GM18517 (cell line): ENCODE measurements around the gene YY1.
"Not testable (repeated sequence)": the region's sequence is repeated elsewhere in the genome, so short reads cannot be mapped to it uniquely, and the experiment has no call there.

Experiments used
- ATAC-seq: cut with Tn5 transposase; IDR thresholded peaks from one replicate; pipeline ENCODE4 v1.9.1; 2021; ENCODE audit warnings: mild to moderate bottlenecking, moderate library complexity; ENCODE audit not compliant: unreplicated experiment

The YY1 gene

GRCh38 chr14:100312110-100312876 lies 73.3 kb downstream of the YY1 start:
- not testable (repeated sequence) for ATAC-seq

- ATAC-seq = no peak
Measured at GRCh38 chr14:100312877-100313400, 74.0 kb downstream of the YY1 start.

- no peak for ATAC-seq
Measured at GRCh38 chr14:100313464-100314230, 74.7 kb downstream of the YY1 start.

GRCh38 chr14:100314724-100315123 lies 75.8 kb downstream of the YY1 start:
- ATAC-seq = no peak

GRCh38 chr14:100317389-100317788 lies 78.4 kb downstream of the YY1 start:
- no peak for ATAC-seq

DNA sequence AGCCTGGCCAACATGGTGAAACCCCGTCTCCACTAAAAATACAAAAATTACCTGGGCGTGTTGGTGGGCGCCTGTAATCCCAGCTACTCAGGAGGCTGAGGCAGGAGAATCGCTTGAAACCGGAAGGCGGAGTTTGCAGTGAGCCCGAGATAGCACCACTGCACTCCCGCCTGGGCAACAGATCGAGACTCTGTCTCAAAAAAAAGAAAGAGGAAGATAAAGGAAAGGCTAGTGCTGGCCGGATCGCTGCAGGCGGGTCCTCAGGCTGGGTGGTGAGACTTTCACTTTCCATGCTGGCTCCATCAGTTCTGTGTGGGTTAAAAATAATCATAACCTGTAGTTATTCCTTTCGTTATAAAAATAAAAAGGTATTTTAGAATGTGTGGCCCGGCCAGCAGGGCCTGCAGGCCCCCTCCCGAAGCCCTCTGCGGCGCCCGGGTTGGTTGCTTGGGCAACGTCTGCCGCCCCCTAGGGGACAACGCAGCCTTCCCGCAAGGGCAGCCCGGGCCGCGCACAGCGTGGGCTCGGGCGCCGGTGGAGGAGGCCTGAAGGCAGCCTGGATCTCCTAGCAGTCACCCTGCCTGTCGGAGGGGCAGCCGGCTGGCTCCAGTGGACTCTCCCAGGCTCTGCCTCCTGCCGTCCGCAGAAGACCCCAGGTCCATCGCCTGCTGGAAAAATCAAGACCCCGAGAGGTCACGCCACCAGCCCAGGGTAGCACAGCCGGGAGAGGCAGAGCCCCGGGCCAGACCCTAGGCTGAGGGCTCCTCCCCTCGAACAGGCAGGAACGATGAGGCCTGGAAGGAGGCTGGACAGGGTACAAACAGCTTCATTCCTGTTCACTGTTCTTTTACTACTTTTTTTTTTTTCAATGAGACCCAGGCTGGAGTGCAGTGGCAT lies 79.2 kb downstream of the YY1 start:
- peak; percentile 82 for ATAC-seq

DNA sequence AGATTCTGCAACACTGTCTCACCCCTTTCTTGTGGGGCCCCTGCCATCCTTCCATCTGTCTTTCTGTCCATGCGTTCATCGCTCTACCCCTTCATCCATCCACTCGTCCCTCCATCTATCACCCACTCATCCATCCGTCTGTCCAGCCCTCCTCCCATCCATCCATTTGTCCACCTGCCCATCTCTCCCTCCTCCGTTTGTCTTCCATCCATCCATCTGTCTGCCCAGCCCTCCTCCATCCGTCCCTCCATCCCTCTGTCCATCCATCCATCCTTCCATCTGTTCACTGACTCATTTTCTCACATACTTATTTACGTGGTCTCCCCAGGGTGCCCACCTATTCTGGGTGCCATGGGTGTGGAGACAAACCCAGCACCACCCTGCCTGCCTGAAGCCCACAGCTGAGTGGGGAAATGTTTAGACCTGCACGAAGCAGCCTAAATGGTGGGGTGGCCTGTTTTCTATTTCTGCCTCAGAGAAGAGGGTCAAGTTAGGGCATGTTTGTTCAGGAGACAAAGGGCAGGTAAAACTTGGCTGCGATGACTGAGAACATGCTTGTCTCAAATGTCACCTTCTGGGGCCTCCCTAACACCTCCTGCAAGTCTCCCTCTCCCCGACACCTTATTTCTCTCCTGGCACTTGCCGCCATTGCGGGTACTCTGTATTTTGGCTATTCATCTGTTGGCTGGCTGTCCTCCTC lies 81.4 kb downstream of the YY1 start:
- ATAC-seq = no peak

- no peak for ATAC-seq
Measured at GRCh38 chr14:100321473-100322137, 82.7 kb downstream of the YY1 start.

DNA sequence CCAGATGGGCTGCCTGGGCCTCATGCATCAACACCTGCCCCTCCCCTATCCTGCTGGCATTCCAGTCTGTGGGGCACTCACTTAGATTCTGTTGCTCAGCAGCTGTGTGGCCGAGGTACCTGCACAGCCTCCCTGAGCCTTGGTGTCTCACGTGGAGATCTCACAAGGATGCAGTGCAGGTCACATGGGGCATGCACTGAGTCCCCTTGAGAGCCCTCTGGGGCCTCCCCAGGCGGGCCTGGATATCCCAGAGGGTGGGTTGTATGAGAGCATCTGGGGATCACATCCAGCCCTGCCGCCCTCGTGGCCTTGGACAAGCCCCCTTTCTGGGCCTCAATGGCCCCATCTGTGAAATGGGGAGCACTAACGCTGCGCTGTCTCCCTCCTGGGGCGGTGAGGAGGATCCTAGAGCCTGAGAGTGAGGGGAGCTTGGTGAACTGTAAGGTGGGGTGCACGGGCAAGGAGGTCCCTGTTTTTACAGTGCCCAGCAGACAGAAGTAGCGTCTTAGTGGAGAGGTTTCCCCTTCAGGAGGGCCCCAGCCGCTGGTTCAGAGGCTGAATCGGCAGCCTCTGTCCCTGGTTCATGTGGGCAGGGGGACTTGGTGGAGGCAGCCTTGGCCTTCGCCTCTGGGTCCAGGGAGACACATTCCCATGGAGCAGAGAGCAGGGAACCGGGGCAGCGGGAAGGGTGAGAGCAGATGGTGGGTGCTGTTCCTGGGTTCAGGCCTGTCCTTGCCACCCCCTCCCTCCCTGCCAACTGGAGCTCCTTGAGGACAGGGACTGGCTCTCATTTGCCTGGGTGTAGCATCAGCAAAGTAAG lies 83.4 kb downstream of the YY1 start:
- ATAC-seq = no peak

DNA sequence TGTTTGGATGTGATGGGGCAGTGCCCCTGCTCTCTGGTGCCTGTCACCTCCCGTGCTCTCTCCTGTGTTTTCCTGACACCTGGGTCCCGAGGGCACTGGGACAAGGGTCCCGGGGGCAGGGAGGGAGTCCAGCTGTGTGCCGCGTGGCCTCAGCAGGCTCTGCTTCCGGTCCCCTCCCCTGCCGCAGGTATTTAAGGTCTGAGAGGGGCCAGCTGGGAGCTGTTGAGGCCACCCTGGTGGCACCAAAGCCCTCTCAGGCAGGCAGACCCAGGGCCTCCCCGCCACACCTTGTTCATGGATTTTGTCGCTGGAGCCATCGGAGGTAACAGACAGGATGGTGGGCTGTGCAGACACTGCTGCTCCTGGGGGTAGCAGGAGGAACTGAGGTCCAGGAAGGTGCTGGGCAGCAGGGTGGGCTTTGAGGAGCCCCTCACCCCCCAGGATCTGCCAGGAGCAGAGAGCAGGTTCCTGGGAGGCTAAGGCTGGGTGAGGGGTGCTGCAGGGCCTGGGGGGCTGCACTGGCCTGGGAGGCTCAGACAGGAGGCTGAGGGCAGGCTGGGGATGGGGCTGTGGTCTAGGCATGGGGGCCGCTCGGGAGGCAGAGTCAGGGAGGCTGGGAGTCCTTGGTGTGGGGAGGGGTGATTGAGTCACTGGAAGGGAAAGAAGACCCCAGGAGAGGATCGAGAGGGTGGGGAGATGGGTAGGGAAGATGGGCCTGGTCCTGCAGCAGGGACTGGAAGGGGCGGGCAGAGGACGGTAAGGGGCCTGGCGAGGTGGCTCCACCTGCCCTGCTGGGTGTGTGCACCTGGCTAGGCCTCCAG lies 84.4 kb downstream of the YY1 start, which contains the start of gene SLC25A47:
TSS of gene SLC25A47 (plus strand) at position 219 of the 821 bp plus-strand sequence. CDS start at position 295, 76 bp downstream.
- ATAC-seq = no peak

- ATAC-seq = no peak
Measured at GRCh38 chr14:100323942-100324307, 85.0 kb downstream of the YY1 start.

GRCh38 chr14:100325231-100325632 lies 86.3 kb downstream of the YY1 start:
- no peak for ATAC-seq

DNA sequence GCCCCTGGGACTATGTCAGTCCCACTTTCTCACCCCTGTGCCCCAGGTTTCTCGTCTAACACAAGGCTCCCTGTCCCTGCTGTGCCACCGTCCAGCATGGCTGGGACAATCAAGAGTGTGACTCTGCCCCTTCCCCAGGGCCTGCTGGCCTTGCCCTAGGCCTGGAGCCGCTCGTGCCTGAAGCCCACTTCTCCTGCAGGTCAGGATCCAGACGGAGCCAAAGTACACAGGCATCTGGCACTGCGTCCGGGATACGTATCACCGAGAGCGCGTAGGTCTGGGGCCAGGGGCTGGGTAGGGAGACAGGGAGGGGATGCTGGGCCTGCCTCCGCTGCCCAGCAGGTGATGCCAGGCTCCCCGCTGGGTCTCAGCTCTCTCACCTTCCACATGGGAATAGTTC lies 87.0 kb downstream of the YY1 start:
- ATAC-seq = no peak

DNA sequence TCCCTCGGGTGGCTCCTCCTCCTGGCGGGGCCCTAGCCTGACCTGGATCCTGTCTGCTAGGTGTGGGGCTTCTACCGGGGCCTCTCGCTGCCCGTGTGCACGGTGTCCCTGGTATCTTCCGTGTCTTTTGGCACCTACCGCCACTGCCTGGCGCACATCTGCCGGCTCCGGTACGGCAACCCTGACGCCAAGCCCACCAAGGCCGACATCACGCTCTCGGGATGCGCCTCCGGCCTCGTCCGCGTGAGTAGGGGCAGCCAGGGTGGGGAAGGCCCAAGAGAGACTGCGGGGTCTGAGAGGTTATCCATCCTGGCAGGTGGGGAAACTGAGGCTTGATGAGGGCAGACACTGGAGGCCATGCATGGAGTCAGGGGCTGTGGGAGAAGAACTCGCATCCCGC lies 88.2 kb downstream of the YY1 start:
- ATAC-seq = no peak

DNA sequence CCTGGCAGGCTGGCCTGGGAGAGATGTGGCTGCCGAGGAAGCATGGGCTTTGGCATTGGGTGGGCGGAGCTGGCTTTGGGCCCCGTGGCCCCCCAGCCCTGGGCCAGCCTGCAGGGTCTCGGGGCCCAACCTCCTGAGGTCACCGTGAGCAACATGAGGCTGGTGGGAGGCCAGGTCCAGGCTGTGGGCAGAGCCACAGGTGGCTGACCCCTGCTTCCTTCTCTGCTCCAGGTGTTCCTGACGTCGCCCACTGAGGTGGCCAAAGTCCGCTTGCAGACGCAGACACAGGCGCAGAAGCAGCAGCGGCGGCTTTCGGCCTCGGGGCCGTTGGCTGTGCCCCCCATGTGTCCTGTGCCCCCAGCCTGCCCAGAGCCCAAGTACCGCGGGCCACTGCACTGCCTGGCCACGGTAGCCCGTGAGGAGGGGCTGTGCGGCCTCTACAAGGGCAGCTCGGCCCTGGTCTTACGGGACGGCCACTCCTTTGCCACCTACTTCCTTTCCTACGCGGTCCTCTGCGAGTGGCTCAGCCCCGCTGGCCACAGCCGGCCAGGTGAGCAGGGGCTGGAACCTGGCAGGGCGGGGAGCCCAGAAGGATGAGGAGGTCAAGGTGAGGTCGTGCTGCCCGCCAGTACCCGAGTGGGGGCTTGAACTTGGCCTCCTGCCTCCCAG lies 89.7 kb downstream of the YY1 start:
- no peak for ATAC-seq

- no peak for ATAC-seq
Measured at GRCh38 chr14:100329233-100330006, 90.5 kb downstream of the YY1 start.

DNA sequence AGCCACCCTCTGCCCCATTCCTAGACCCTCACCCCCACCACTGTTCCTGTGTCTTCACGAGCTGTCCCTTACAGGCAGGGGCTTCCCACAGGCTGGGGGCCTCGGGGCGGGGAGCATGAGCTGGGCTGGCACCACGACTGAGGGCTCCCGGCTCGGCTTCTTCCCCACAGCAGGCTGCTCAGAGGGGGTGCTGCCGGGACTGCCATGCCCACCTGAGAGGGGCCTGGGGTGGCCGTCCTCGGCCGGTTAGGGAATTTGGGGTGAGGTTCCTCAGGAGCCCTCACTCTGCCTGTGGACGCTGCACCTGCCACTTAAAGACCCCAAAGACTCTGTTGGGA lies 91.0 kb downstream of the YY1 start:
- ATAC-seq = no peak
